HG03095 (cell line): ENCODE results near the gene SH3GL1.

Source experiments
- ATAC-seq: cut with Tn5 transposase; IDR thresholded peaks from one replicate; pipeline ENCODE4 v1.9.1; 2021; ENCODE audit warnings: moderate library complexity; ENCODE audit not compliant: unreplicated experiment

Gene SH3GL1

GRCh38 chr19:4402171-4403004 is 2.0 kb upstream of the SH3GL1 start, which contains the start of gene CHAF1A:
TSS of gene CHAF1A (plus strand) at chr19:4402640. CDS start at chr19:4402763, 123 bp downstream.
- ATAC-seq = peak; percentile 83

- ATAC-seq = no peak
Measured at GRCh38 chr19:4401769-4402170, 1.4 kb upstream of the SH3GL1 start.

GRCh38 chr19:4399812-4400134 is 574 bp downstream of the SH3GL1 start:
- peak; percentile 10 for ATAC-seq

GRCh38 chr19:4396949-4397783 is 3.2 kb downstream of the SH3GL1 start:
- ATAC-seq = no peak

- no peak for ATAC-seq
Measured at GRCh38 chr19:4393947-4394590, 6.3 kb downstream of the SH3GL1 start.

GRCh38 chr19:4391701-4392483 is 8.5 kb downstream of the SH3GL1 start:
- ATAC-seq = no peak

GRCh38 chr19:4391306-4391693 is 9.0 kb downstream of the SH3GL1 start:
- ATAC-seq = no peak

GRCh38 chr19:4390567-4391305 is 9.6 kb downstream of the SH3GL1 start:
- ATAC-seq = no peak

GRCh38 chr19:4390017-4390566 is 10.3 kb downstream of the SH3GL1 start:
- ATAC-seq = no peak

GRCh38 chr19:4389511-4390016 is 10.8 kb downstream of the SH3GL1 start:
- no peak for ATAC-seq

GRCh38 chr19:4389064-4389375 is 11.3 kb downstream of the SH3GL1 start:
- ATAC-seq = no peak

- no peak for ATAC-seq
Measured at GRCh38 chr19:4388337-4389063, 11.8 kb downstream of the SH3GL1 start.

GRCh38 chr19:4386041-4386782 is 14.1 kb downstream of the SH3GL1 start:
- ATAC-seq = no peak

- no peak for ATAC-seq
Measured at GRCh38 chr19:4385291-4386040, 14.9 kb downstream of the SH3GL1 start.

- ATAC-seq = no peak
Measured at GRCh38 chr19:4380254-4380727, 20.1 kb downstream of the SH3GL1 start.

- ATAC-seq = no peak
Measured at GRCh38 chr19:4379383-4380253, 20.7 kb downstream of the SH3GL1 start.

- ATAC-seq = no peak
Measured at GRCh38 chr19:4378886-4379285, 21.5 kb downstream of the SH3GL1 start.
